Measurements from ENCODE around the gene ZNHIT1.

The ZNHIT1 gene

GRCh38 chr7:101217388-101218235 is at the start of gene ZNHIT1, which contains the start of gene PLOD3:
Gene ZNHIT1, plus strand, starts transcription at chr7:101218165. Its CDS starts 31 bp downstream, at chr7:101218196.
Gene PLOD3, minus strand, starts transcription at chr7:101217581. Its CDS starts 307 bp downstream, at chr7:101217274.
- DNase-seq (ENCODE audit: low read depth in 1 of 2, low spot score in 1 of 2) = peak; percentile 84 to 88

GRCh38 chr7:101168412-101169049 is 49.4 kb upstream of the ZNHIT1 start:
- DNase-seq (ENCODE audit: low read depth in 1 of 2, low spot score in 1 of 2) = no peak

DNA sequence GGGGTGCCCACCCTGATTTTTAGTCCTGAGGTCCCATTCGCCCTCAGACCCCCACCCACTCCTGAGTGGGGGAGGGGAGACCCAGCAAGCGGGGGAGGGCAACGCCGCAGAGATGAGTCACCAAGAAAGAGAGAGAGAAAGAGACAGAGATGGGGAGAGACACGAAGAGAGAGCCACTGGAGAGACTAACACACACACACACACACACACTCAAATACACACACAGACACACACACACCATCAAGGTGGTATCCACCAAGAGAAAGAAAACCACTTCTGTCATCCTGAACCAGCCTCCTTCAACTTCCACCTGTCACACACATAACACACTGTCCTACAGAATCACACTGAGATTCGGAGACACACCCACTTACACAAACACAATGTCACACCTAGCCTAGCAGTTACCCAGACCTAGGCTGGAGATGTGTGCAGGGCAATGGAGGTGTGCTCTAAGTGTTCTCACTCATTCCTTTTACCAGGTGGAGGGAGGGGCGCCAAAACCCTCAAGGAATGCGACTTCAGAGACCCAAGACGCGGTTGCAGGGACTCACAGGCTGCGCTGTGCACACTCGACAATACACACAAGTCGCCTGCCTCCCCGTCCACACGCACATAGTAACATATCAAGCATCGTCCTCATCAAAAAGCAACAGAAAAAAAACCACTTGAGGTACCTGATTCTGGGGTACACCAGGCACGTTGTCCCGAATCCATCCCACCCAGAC is 48.7 kb upstream of the ZNHIT1 start:
- no peak for DNase-seq (ENCODE audit: low read depth in 1 of 2, low spot score in 1 of 2)

- peak; percentile 61 to 71 for DNase-seq (ENCODE audit: low read depth in 1 of 2, low spot score in 1 of 2)
These were observed 48.0 kb upstream of the ZNHIT1 start for GRCh38 chr7:101169838-101170551.

GRCh38 chr7:101170617-101171441 is 47.1 kb upstream of the ZNHIT1 start:
- DNase-seq (ENCODE audit: low read depth in 1 of 2, low spot score in 1 of 2) = no peak

- no peak for DNase-seq (ENCODE audit: low read depth in 1 of 2, low spot score in 1 of 2)
These were observed 46.5 kb upstream of the ZNHIT1 start for GRCh38 chr7:101171442-101171837.

GRCh38 chr7:101172005-101172853 is 45.7 kb upstream of the ZNHIT1 start:
- DNase-seq (ENCODE audit: low read depth in 1 of 2, low spot score in 1 of 2) = no peak

DNA sequence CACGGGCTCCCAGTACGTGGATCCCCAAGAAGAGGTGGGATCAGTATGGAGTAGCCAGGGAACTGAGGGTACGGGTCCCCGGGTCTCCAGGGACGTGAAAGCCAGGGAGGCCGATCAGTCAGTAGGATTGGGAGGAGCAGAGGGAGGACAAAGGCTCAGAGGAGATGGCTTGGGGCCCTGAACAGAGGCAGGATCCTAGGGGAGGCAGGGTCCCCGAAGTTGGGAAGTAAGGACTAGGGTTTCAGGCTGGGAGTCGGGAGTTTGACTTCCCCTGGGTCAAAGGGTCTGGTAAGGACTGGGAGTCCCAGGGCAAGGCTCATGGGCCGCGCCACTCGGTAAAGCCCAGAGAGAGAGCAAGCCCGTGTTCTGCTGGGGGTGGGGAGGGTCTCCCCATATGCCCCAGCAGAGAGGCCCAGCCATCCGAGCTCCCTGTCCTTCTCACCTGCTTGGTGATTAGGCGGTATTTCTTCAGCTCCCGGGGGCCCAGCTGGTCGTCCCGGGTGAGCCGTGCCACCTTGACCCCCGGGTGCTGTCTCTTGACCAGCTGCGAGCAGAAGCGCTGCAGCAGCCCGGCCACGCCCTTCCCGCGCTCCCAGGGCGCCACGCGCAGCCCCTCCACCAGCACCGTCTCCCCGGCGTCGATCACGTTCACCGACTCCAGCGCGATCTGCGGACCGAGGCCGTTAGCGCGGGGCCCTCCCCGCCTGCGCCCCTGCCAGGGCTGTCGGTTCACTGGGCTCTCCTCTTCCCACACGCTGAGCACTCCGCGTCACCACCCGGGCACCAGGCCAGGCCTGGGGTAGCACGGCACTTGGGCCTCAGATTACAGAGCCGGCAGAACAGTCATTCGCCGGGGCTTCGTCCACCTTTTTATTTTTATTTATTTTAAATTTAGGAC is 44.9 kb upstream of the ZNHIT1 start:
- DNase-seq (ENCODE audit: low read depth in 1 of 2, low spot score in 1 of 2) = no peak

DNA sequence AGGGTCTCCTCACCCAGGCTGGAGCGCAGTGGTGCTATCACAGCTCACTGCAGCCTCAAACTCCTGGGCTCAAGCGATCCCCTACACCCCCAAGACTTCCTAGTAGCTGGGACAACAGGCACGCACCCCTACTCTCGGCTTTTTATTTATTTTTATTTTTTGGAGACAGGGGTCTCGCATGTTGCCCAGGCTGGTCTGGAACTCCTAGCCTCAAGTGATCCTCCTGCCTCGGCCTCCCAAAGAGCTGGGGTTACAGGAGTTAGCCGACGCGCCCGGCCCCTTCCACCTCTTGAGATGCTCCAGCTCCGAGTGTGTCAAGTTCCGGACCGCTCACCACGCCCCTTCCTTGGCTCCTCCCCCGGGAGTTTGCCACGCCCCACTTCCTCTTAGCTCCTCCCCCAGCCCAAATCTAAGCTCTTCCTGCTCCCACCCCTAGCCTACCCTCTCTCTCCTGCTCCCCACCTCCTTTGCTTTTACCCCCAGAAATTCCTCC is 44.2 kb upstream of the ZNHIT1 start:
- DNase-seq (ENCODE audit: low read depth in 1 of 2, low spot score in 1 of 2) = peak; percentile 38 to 46

- no peak for DNase-seq (ENCODE audit: low read depth in 1 of 2, low spot score in 1 of 2)
These were observed 43.6 kb upstream of the ZNHIT1 start for GRCh38 chr7:101174322-101174854.

DNA sequence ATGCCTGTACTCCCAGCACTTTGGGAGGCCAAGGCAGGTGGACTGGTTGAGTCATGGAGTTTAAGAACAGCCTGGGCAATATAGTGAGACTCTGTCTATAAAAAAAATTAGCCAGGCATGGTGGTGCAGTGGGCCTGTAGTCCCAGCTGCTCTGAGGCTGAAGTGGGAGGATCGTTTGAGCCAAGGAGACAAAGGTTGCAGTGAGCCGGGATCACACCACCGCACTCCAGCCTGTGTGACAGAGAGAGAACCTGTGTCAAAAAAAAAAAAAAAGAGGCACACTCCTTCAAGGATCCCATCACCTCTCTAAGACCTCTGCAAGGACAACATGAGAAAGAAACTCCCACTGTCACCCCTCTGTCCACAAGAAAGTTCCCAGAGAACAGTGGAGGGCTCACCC is 42.3 kb upstream of the ZNHIT1 start:
- DNase-seq (ENCODE audit: low read depth in 1 of 2, low spot score in 1 of 2) = no peak

GRCh38 chr7:101177644-101178043 is 40.3 kb upstream of the ZNHIT1 start:
- no peak for DNase-seq (ENCODE audit: low read depth in 1 of 2, low spot score in 1 of 2)

DNA sequence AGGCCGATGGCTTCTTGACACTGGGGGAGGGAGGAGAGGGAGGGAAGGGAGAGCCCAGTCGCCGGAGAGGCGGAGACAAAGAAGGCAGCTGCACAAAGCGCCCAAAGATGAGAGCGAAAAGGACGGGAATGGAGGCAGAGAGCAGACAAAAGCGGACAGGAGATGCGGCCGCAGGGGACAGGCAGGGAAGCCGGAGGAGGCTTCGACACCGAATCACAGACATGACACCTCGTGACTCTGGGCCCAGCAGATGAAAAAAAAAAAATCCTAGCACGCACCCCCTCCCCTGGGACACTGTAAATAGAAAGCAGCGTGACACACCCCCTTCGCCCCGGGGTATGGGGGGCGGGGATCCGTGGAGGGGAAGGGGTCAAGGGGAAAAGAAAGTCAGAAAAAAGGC is 38.8 kb upstream of the ZNHIT1 start:
- DNase-seq (ENCODE audit: low read depth in 1 of 2, low spot score in 1 of 2) = no peak

- DNase-seq (ENCODE audit: low read depth in 1 of 2, low spot score in 1 of 2) = no peak
These were observed 38.3 kb upstream of the ZNHIT1 start for GRCh38 chr7:101179713-101180112.

DNA sequence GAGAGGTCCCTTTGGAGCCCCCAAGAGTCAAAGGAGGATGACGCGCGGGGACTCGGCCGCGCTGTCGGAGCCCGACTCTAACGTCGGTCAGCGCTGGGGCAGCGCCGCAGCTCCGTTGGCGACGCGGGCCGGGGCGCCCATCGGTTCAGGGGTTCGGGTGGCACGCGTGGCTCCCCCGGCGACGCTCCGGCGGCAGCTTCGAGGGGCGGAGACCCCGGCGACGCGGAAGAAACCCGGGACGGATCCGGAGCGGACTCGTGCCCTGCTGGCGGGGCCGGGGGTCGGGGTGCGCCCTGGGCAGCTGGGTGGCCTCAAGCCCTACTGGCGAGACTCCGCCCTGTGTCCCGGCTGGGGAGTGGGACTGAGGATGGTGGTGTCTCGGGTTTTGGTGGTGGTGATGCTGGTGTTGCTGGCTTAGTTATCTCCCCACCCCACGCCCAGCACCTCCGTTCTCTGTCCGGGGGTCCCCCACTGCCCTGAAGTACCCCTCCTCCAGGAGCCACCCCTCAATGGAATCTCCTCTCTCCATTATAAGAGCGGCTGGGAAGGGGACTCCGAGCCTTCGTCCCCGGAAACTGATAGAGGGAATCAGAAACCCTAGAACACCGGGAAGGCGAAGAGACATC is 37.7 kb upstream of the ZNHIT1 start, which contains the start of gene NAT16:
Gene NAT16, minus strand, starts transcription at position 164 of the 626 bp plus-strand sequence. CDS start 5,486 bp downstream, outside the sequence.
- no peak for DNase-seq (ENCODE audit: low read depth in 1 of 2, low spot score in 1 of 2)

- DNase-seq (ENCODE audit: low read depth in 1 of 2, low spot score in 1 of 2) = no peak
These were observed 32.6 kb upstream of the ZNHIT1 start for GRCh38 chr7:101185258-101185839.

DNA sequence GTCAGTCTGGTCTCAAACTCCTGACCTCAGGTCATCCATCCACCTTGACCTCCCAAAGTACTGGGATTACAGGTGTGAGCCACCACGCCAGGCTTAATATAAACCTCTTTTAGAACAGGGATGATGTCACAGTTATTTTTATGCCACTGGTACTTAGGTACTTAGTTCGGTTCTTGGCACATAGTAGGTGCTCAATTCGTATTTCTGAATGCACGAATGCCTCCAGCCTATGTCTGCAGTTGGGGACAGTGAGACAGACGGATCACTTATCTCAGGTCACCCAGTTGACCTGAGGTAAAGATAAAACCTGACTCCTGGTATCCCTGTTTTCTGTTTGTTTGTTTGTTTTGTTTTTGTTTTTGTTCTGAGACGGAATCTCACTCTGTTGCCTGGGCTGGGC is 31.8 kb upstream of the ZNHIT1 start:
- DNase-seq (ENCODE audit: low read depth in 1 of 2, low spot score in 1 of 2) = no peak

Data from stimulated activated CD4-positive, alpha-beta T cell treated with anti-CD3 and anti-CD28 coated beads, Interleukin-15, amount 100 ng/mL, for 1 hour (primary cell).